B cell (primary cell): ENCODE measurements around the gene UGT2B10.

Experiments
- CTCF ChIP-seq: fragments of 200-600 bp; IDR thresholded peaks from one replicate; pipeline ENCODE4 v1.8.0; 2022; ENCODE audit warnings: antibody characterized with exemption, mild to moderate bottlenecking
- EZH2 ChIP-seq: IDR thresholded peaks from 2 replicates; pipeline ENCODE4 v1.6.1; 2012; ENCODE audit warnings: borderline replicate concordance, low read depth, mild to moderate bottlenecking, moderate library complexity, low read length; ENCODE audit not compliant: insufficient read depth, poor library complexity, severe bottlenecking

GRCh38 chr4:68878048-68878447, 62.3 kb downstream of the UGT2B10 start:
- TF ChIP-seq CTCF = no peak
- TF ChIP-seq EZH2 = no peak
